ENCODE results near the gene H1-8. TPM values are rescaled to one million over a fixed set of nuclear protein-coding genes. Genes with fewer than 3 reads are reported as not detected.

The H1-8 gene
- total RNA-seq, 1 experiment from 2014 or later, result not detected

GRCh38 chr3:129536374-129536667 lies 6.7 kb upstream of the H1-8 start:
- H3K9me3 ChIP-seq (ENCODE audit: control insufficient read depth, low read depth, low read length), result no peaks in the 10 kb centered on the region
- no peaks in the 10 kb centered on the region for H3K79me1 ChIP-seq (ENCODE audit: insufficient read depth, low read depth, low read length, poor library complexity, severe bottlenecking)
- H3K9ac ChIP-seq (ENCODE audit: extremely low read depth, insufficient read length, low read length), result no peak overlapping the region
- H4K20me1 ChIP-seq (ENCODE audit: control insufficient read depth, insufficient read depth, insufficient read length), result no peaks in the 10 kb centered on the region
- H3K4me2 ChIP-seq (ENCODE audit: insufficient read depth, insufficient read length, low read length), result no peak overlapping the region
- H3K4me3 Mint-ChIP-seq, result no peak overlapping the region
- H3K27me3 ChIP-seq (ENCODE audit: insufficient read depth, low read length), result no peaks in the 10 kb centered on the region
- no peak overlapping the region for H3K18ac ChIP-seq (ENCODE audit: insufficient read length, low read depth, low read length)
- no peak overlapping the region for H3K56ac ChIP-seq (ENCODE audit: insufficient read length, low read depth, low read length)
- H3K27ac Mint-ChIP-seq, result no peak overlapping the region
- no peak overlapping the region for H3T11ph ChIP-seq (ENCODE audit: low read length)
- H3K23me2 ChIP-seq (ENCODE audit: insufficient read length, low read depth, low read length, poor library complexity, severe bottlenecking), result no peaks in the 10 kb centered on the region
- no peaks in the 10 kb centered on the region; a peak in 1 of 7 replicates for H3K36me3 Mint-ChIP-seq (ENCODE audit: insufficient read depth in 1 of 3, low read depth in 3 of 3)
- no peak overlapping the region for H3K4ac ChIP-seq (ENCODE audit: low read depth, low read length)
- H3K9me3 Mint-ChIP-seq, result 0 out of 5 replicates have a peak, but pooled peaks cover 0 to 2% of the 10 kb centered on the region in 2 experiments
- H3K79me2 ChIP-seq (ENCODE audit: insufficient read depth, low read length), result no peaks in the 10 kb centered on the region
- peaks cover 32 to 40% of the 10 kb centered on the region in 2 experiments for H3K4me1 Mint-ChIP-seq
- TF ChIP-seq CTCF (conservative IDR thresholded peaks at IDR 0.05), result no peak
- no peak overlapping the region for H4K8ac ChIP-seq (replicated peaks; ENCODE audit: insufficient read length, low read depth, low read length)
- peaks cover 8% of the 10 kb centered on the region for H3K27me3 Mint-ChIP-seq (ENCODE audit: low read depth)
- H4K5ac ChIP-seq (ENCODE audit: insufficient read length, low read depth, low read length), result no peak overlapping the region
- no peak overlapping the region for H3K27ac ChIP-seq (ENCODE audit: insufficient read length, low read depth, low read length)
- H2BK5ac ChIP-seq (ENCODE audit: insufficient read length, low read length), result no peak overlapping the region
- peaks cover 2% of the 10 kb centered on the region; the same call in 1 of the 2 replicates for H3K4me1 ChIP-seq (ENCODE audit: insufficient read depth, low read length)
- no peak overlapping the region for H2BK12ac ChIP-seq (ENCODE audit: insufficient read length, low read depth, low read length)
- no peak overlapping the region for H2BK15ac ChIP-seq (ENCODE audit: low read depth, low read length)
- no peak overlapping the region for H4K91ac ChIP-seq (ENCODE audit: insufficient read length, low read depth, low read length)
- H3K23ac ChIP-seq (ENCODE audit: insufficient read length, low read depth, low read length), result no peak overlapping the region
- no peak overlapping the region for H2AK5ac ChIP-seq (ENCODE audit: insufficient read length, low read length)
- H2BK120ac ChIP-seq (ENCODE audit: low read depth, low read length, poor library complexity, severe bottlenecking), result no peak overlapping the region
- H3K14ac ChIP-seq (ENCODE audit: insufficient read depth, low read length), result no peak overlapping the region
- no peak for DNase-seq
- no CpG with 5 or more reads among the region's 2 CpGs for whole genome bisulfite sequencing (ENCODE audit: extremely low coverage, insufficient read length, low lambda C conversion rate)
- no peak overlapping the region for H2AFZ ChIP-seq (ENCODE audit: low read length)
- H2BK20ac ChIP-seq (ENCODE audit: low read depth, low read length, poor library complexity, severe bottlenecking), result no peak overlapping the region

Measured in H9 (cell line).